ENCODE data around the gene DIAPH3. TPM values are rescaled to one million over a fixed set of nuclear protein-coding genes. Genes with fewer than 3 reads are reported as not detected.

The DIAPH3 gene
- total RNA-seq, 1 donor from 2014 or later: 0.32 TPM

DNA sequence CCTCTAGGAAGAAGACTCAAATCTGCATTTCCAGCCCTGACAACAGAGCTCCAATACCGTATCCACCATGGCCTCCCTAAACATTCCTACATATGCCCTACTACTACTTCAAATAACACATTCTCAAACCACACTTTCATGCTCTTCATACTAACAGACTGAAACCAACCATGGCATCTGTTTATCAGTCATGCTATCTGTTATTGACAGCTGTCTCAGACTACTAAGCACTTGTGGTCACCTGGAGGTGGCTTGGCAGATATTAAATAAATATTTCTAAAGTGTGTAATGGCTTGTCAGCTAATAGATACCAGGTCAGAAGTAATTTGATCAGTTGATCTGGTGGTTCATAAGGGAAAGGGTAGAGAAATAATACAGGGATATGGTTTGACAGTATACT lies 489.1 kb downstream of the DIAPH3 start:
- H3K36me3 ChIP-seq: no peaks in the 10 kb centered on the region
- no peak for DNase-seq (ENCODE audit: low spot score in 2 of 2)
- H3K4me3 ChIP-seq: no peak overlapping the region
- no peaks in the 10 kb centered on the region for H3K27me3 ChIP-seq
- intact Hi-C loops (cut with DNase I): no loop called here
- H3K4me1 ChIP-seq: no peaks in the 10 kb centered on the region
- TF ChIP-seq, protein P1, sequence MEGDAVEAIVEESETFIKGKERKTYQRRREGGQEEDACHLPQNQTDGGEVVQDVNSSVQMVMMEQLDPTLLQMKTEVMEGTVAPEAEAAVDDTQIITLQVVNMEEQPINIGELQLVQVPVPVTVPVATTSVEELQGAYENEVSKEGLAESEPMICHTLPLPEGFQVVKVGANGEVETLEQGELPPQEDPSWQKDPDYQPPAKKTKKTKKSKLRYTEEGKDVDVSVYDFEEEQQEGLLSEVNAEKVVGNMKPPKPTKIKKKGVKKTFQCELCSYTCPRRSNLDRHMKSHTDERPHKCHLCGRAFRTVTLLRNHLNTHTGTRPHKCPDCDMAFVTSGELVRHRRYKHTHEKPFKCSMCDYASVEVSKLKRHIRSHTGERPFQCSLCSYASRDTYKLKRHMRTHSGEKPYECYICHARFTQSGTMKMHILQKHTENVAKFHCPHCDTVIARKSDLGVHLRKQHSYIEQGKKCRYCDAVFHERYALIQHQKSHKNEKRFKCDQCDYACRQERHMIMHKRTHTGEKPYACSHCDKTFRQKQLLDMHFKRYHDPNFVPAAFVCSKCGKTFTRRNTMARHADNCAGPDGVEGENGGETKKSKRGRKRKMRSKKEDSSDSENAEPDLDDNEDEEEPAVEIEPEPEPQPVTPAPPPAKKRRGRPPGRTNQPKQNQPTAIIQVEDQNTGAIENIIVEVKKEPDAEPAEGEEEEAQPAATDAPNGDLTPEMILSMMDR (IDR thresholded peaks at IDR 0.05): no peak
- no peak overlapping the region for H3K27ac ChIP-seq
- H3K9me3 ChIP-seq: no peaks in the 10 kb centered on the region

DNA sequence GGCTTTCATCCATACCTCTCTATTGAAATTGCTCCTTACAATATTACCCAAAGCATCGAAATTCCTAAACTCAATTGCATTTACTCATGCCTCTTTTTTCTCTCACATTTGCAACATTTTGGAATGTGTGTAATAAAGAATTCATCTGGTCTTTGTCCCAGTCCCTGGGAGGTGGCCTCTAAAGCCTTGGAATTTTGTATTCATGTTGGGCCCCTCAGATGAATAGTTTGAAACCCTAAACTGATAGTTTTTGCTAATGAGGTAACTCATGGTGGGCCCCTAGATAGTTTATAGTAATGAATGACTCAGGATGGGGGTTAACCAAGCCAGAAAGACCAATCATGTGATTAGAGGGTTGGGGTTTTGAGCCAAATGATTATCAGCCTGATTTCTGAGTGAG lies 490.4 kb downstream of the DIAPH3 start:
- TF ChIP-seq, protein P1 (IDR thresholded peaks at IDR 0.05): no peak
- Histone ChIP-seq H3K27ac (no peak overlapping the region), H3K27me3 (no peaks in the 10 kb centered on the region), H3K36me3 (no peaks in the 10 kb centered on the region), H3K9me3 (no peaks in the 10 kb centered on the region), H3K4me3 (no peak overlapping the region), H3K4me1 (no peaks in the 10 kb centered on the region)
- intact Hi-C loops (cut with DNase I): no loop called here
- DNase-seq (ENCODE audit: low spot score in 2 of 2): no peak

DNA sequence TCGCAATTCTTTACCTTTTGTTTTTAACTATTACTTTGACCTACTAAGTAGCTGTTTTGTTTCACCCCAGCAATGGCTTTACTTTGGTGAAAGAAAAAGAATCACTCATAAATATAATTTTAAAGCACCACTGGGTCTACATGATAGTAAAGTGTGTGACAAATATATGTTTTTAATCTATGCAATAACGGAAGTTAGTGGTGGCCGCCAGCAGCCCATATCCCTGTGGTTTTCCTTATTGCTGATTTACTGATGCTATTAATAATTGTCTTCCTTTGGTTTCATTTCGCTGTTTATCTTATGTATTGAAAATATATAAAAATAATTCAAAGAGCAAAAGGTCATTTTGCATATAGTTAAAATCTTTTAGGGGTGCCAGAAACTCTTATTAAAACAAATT lies 491.3 kb downstream of the DIAPH3 start:
- Histone ChIP-seq H3K9me3 (no peaks in the 10 kb centered on the region), H3K27me3 (no peaks in the 10 kb centered on the region), H3K4me1 (no peaks in the 10 kb centered on the region), H3K27ac (no peak overlapping the region), H3K4me3 (no peak overlapping the region), H3K36me3 (no peaks in the 10 kb centered on the region)
- TF ChIP-seq, protein P1 (IDR thresholded peaks at IDR 0.05): no peak
- intact Hi-C loops (cut with DNase I): no loop called here
- no peak for DNase-seq (ENCODE audit: low spot score in 2 of 2)

DNA sequence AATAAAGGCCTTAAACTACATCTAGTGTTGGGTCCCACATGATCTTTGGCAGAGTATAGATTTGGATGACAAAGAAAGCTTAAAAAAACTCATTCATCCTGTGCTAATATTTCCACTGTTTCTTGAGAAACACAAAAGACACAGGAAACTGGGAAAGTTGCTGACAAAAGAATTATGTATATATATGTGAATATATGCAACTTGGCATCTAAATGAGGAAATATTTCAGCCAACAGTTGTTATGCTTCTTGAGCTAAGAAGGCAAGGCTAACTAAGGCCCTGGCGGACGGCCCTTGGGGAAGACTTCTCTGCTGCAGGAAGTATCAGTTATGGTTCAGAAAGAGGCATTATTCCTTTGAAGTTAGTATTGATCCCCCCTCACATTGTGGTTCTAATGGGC lies 491.8 kb downstream of the DIAPH3 start:
- H3K9me3 ChIP-seq: no peaks in the 10 kb centered on the region

DNA sequence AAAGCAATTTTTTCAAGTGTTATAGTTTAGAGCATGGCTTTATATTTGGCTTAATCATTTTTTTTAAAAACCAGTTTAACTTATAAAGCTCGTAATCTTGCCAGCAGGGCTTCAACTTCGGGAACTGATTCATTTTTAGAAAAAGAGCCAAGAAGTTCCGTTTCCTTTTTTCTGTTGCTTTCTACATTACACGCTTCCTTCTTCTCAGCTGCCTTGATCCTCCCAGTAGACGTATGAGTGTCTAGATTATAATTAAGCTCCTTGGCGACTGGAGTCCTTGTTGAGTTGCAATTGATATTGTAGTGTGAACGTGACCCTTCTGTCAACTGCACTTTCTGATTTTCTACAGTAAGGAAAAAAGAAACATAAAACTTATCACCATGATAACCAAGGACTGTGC lies 497.2 kb downstream of the DIAPH3 start:
- H3K4me1 ChIP-seq: peaks cover 0 to 8% of the 10 kb centered on the region in 2 donors
- no peak for DNase-seq (ENCODE audit: low spot score in 2 of 2)
- no peaks in the 10 kb centered on the region for H3K27me3 ChIP-seq
- intact Hi-C loops (cut with DNase I): no loop called here
- H3K27ac ChIP-seq: no peak overlapping the region
- no peaks in the 10 kb centered on the region for H3K36me3 ChIP-seq
- no peaks in the 10 kb centered on the region for H3K9me3 ChIP-seq
- TF ChIP-seq, protein P1 (IDR thresholded peaks at IDR 0.05): no peak
- no peak overlapping the region for H3K4me3 ChIP-seq

More for the DNA sequence above, 491.8 kb downstream of the DIAPH3 start:
- H3K27me3 ChIP-seq: no peaks in the 10 kb centered on the region
- no peak overlapping the region for H3K27ac ChIP-seq
- H3K4me3 ChIP-seq: no peak overlapping the region
- no peaks in the 10 kb centered on the region for H3K4me1 ChIP-seq
- H3K36me3 ChIP-seq: no peaks in the 10 kb centered on the region
- intact Hi-C loops (cut with DNase I): no loop called here
- TF ChIP-seq, protein P1 (IDR thresholded peaks at IDR 0.05): no peak
- no peak for DNase-seq (ENCODE audit: low spot score in 2 of 2)

DNA sequence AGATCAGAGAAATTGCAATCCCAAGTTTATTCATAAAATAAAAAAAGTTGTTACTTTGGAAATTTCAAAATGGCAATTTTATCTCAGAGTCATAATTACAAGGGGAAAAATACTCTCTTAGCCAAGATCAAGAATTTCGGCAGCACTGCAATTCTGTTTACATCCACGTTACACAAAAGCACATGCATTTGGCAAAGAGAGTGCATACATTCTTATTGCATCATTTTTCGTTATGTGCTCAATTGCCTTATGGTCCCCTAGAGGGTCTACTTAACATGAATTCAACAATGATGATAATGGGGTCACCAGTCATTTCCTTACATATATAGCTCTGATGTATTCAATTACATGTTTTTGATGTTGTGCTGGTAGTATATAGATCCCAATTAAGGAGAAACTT lies 498.0 kb downstream of the DIAPH3 start:
- TF ChIP-seq, protein P1 (IDR thresholded peaks at IDR 0.05): no peak
- peaks cover 0 to 8% of the 10 kb centered on the region in 2 donors for H3K4me1 ChIP-seq
- H3K36me3 ChIP-seq: no peaks in the 10 kb centered on the region
- no peaks in the 10 kb centered on the region for H3K9me3 ChIP-seq
- peak overlapping the region in 1 of 2 donors; percentile 17 for H3K27ac ChIP-seq
- no peak overlapping the region for H3K4me3 ChIP-seq
- intact Hi-C loops (cut with DNase I): no loop called here
- no peak for DNase-seq (ENCODE audit: low spot score in 2 of 2)
- H3K27me3 ChIP-seq: no peaks in the 10 kb centered on the region
